Thoracic aorta (tissue), 2 donors: ENCODE measurements around the gene NHS. TPM values are rescaled to one million over a fixed set of nuclear protein-coding genes. Genes with fewer than 3 reads are reported as not detected.

Experiments
- ATAC-seq: fragments of 150-250 bp; one replicate; pipeline ENCODE4 v1.8.0; 2017; ENCODE audit warnings: low read depth; ENCODE audit not compliant: insufficient number of reproducible peaks, low FRiP score
- DNase-seq: peaks from one replicate; pipeline ENCODE4 v3.0.0-alpha.2; 2020; ENCODE audit warnings: low spot score
- H3K27ac ChIP-seq, 2 donors: fragments of 200-600 bp; sonication (generic); 1 replicate in 1 of 2; 2 replicates in 1 of 2; pipeline ENCODE4 v1.5.1; 2016; ENCODE audit warnings: mild to moderate bottlenecking in 2 of 2, moderate library complexity in 2 of 2
- H3K27me3 ChIP-seq: fragments of 200-600 bp; sonication (generic); replicated peaks from 2 replicates; pipeline ENCODE4 v1.6.0; 2016; ENCODE audit warnings: mild to moderate bottlenecking; ENCODE audit not compliant: insufficient read depth
- H3K36me3 ChIP-seq: fragments of 200-600 bp; sonication (generic); one replicate; pipeline ENCODE4 v1.5.1; 2016
- H3K4me1 ChIP-seq, 2 donors: fragments of 200-600 bp; sonication (generic); 1 replicate in 1 of 2; 2 replicates in 1 of 2; pipeline versions ENCODE4 v1.5.1 to v1.6.0; 2016; ENCODE audit warnings: low read depth in 2 of 2, mild to moderate bottlenecking in 1 of 2; ENCODE audit not compliant: control insufficient read depth in 1 of 2
- H3K4me3 ChIP-seq: fragments of 200-600 bp; sonication (generic); 2 replicates; pipeline ENCODE4 v1.5.1; 2016; ENCODE audit warnings: mild to moderate bottlenecking
- H3K9me3 ChIP-seq: fragments of 200-600 bp; sonication (generic); 2 replicates; pipeline ENCODE4 v1.5.1; 2016
- CTCF ChIP-seq: fragments of 200-600 bp; sonication (generic); IDR thresholded peaks from one replicate; pipeline ENCODE4 v1.5.1; 2019; ENCODE audit warnings: antibody characterized with exemption
- total RNA-seq, 2 donors: library from RNA; depleted of rRNA; stranded (reverse); fragments of >200 nt; gene quantifications; one replicate each; pipeline versions ENCODE4 v1.1.0 to v1.2.3, GENCODE V29; 2016

NHS gene
- total RNA-seq, 2 donors from 2014 or later = 23.3 to 29.6 TPM

- Histone ChIP-seq H3K4me3 (peak overlapping the region; percentile 20), H3K27me3 (no peaks in the 10 kb centered on the region), H3K27ac (peak overlapping the region in 1 of 2 donors; percentile 48), H3K9me3 (no peaks in the 10 kb centered on the region), H3K4me1 (peaks cover 7 to 51% of the 10 kb centered on the region in 2 donors), H3K36me3 (no peaks in the 10 kb centered on the region)
- TF ChIP-seq CTCF = peak; percentile 12
- ATAC-seq = no peak
- DNase-seq = no peak
These were observed 152.2 kb downstream of the NHS start for GRCh38 chrX:17527135-17527701.

GRCh38 chrX:17527922-17528321 is 152.9 kb downstream of the NHS start:
- Histone ChIP-seq H3K27me3 (no peaks in the 10 kb centered on the region), H3K27ac (peak overlapping the region in 1 of 2 donors; percentile 48), H3K4me3 (peak overlapping the region; percentile 20), H3K36me3 (no peaks in the 10 kb centered on the region), H3K4me1 (peaks cover 7 to 51% of the 10 kb centered on the region in 2 donors), H3K9me3 (no peaks in the 10 kb centered on the region)
- ATAC-seq (no peak), DNase-seq (no peak)
- TF ChIP-seq CTCF = no peak

GRCh38 chrX:17529151-17529745 is 154.2 kb downstream of the NHS start:
- ATAC-seq = no peak
- Histone ChIP-seq H3K4me1 (peaks cover 7 to 51% of the 10 kb centered on the region in 2 donors), H3K27ac (peak overlapping the region in 1 of 2 donors; percentile 48), H3K27me3 (no peaks in the 10 kb centered on the region), H3K4me3 (no peak overlapping the region), H3K36me3 (no peaks in the 10 kb centered on the region), H3K9me3 (no peaks in the 10 kb centered on the region)
- no peak for DNase-seq
- TF ChIP-seq CTCF = no peak

GRCh38 chrX:17531500-17531899 is 156.5 kb downstream of the NHS start:
- Histone ChIP-seq H3K9me3 (no peaks in the 10 kb centered on the region), H3K27me3 (no peaks in the 10 kb centered on the region), H3K27ac (no peak overlapping the region), H3K4me3 (no peak overlapping the region), H3K4me1 (peaks cover 3 to 42% of the 10 kb centered on the region in 2 donors), H3K36me3 (no peaks in the 10 kb centered on the region)
- TF ChIP-seq CTCF = no peak
- no peak for ATAC-seq
- DNase-seq = no peak

GRCh38 chrX:17535229-17535628 is 160.2 kb downstream of the NHS start:
- TF ChIP-seq CTCF = no peak
- Histone ChIP-seq H3K4me3 (no peak overlapping the region), H3K36me3 (no peaks in the 10 kb centered on the region), H3K27me3 (no peaks in the 10 kb centered on the region), H3K9me3 (no peaks in the 10 kb centered on the region), H3K27ac (no peak overlapping the region), H3K4me1 (peaks cover 0 to 6% of the 10 kb centered on the region in 2 donors)
- DNase-seq (no peak), ATAC-seq (no peak)
